Stomach (tissue), 4 donors: ENCODE data around the gene TEAD2.

Source experiments
- EP300 ChIP-seq: sonication (generic); formaldehyde crosslinking; IDR thresholded peaks from one replicate; pipeline ENCODE4 v1.6.1; 2017; ENCODE audit warnings: antibody characterized with exemption
- POLR2A ChIP-seq, 4 donors: fragments of 450-650 bp; IDR thresholded peaks; one replicate each; pipeline ENCODE4 v1.6.1; 2016; ENCODE audit warnings: antibody characterized with exemption in 4 of 4, control low read depth in 2 of 4, mild to moderate bottlenecking in 1 of 4, moderate library complexity in 1 of 4
- POLR2AphosphoS5 ChIP-seq, 3 donors: sonication (generic); formaldehyde crosslinking; IDR thresholded peaks; one replicate each; pipeline ENCODE4 v1.6.1; 2016; ENCODE audit warnings: antibody characterized with exemption in 3 of 3
- TF ChIP-seq, protein P1 (sequence below), 7 experiments: fragments of 450-650 bp in 4 of 7; fragments of 200-600 bp in 3 of 7; sonication (generic) in 3 of 7; IDR thresholded peaks; one replicate each; pipeline ENCODE4 v1.5.1; 2016 to 2019; ENCODE audit warnings: antibody characterized with exemption in 7 of 7, control low read depth in 2 of 7, mild to moderate bottlenecking in 1 of 7

DNA sequence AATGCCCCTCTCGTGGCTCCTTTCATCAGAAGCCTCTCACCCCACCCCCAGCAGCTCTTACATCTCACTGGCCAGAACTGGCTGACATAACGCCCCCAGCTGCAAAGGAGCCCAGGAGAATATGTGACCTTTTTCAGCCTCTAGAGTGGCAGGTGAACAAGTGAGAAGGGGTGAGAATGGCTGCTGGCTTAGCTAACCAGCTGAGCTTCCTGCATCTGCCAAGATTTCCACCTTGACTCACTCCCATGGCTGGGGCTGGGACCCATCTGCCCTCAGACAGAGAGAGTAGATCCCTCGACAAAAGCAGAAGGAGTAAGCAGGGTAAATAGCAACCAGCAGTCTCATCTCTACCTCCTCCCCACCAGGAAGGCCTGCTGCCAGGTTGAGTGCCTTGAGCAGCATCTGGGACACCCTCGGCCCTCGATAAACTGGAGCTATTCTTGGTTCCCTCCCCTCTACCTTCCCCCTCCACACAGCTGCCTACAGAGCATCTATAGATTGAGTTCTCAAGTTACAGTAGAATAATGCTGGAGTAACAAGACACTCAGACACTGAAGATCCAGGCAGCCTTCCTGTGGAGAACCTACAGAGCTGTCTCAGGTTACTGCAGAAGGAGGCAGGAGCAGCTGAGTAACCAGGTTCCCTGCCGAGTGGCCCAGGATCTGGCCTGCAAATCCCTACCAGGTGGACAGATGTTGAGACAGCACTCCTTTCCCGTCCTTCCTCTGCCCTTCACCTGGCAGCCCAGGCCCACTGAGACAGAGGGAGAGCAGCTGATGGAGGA, 41.4 kb upstream of the TEAD2 start:
- TF ChIP-seq EP300, result no peak
- TF ChIP-seq, protein P1, sequence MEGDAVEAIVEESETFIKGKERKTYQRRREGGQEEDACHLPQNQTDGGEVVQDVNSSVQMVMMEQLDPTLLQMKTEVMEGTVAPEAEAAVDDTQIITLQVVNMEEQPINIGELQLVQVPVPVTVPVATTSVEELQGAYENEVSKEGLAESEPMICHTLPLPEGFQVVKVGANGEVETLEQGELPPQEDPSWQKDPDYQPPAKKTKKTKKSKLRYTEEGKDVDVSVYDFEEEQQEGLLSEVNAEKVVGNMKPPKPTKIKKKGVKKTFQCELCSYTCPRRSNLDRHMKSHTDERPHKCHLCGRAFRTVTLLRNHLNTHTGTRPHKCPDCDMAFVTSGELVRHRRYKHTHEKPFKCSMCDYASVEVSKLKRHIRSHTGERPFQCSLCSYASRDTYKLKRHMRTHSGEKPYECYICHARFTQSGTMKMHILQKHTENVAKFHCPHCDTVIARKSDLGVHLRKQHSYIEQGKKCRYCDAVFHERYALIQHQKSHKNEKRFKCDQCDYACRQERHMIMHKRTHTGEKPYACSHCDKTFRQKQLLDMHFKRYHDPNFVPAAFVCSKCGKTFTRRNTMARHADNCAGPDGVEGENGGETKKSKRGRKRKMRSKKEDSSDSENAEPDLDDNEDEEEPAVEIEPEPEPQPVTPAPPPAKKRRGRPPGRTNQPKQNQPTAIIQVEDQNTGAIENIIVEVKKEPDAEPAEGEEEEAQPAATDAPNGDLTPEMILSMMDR (IDR thresholded peaks at IDR 0.05), result no peak
- TF ChIP-seq POLR2AphosphoS5 (IDR thresholded peaks at IDR 0.05), result no peak
- TF ChIP-seq POLR2A (IDR thresholded peaks at IDR 0.05), result no peak
